Endothelial cell (in vitro differentiated cells): Measurements from ENCODE around the gene FAM193B. TPM values are rescaled to one million over a fixed set of nuclear protein-coding genes. Genes with fewer than 3 reads are reported as not detected.

Experiments
- DNase-seq: peaks from one replicate; pipeline ENCODE4 v3.0.0; 2021; ENCODE audit warnings: low spot score
- H3K27ac Mint-ChIP-seq: one replicate; pipeline ENCODE4 v1.8.0; 2021; ENCODE audit warnings: mixed read lengths, inconsistent platforms; ENCODE audit not compliant: unreplicated experiment
- H3K27me3 Mint-ChIP-seq: one replicate; pipeline ENCODE4 v1.8.0; 2021; ENCODE audit warnings: mild to moderate bottlenecking, moderate library complexity, mixed read lengths, inconsistent platforms; ENCODE audit not compliant: unreplicated experiment
- H3K36me3 Mint-ChIP-seq: one replicate; pipeline ENCODE4 v1.8.0; 2021; ENCODE audit warnings: mild to moderate bottlenecking, low read depth, mixed read lengths, inconsistent platforms; ENCODE audit not compliant: unreplicated experiment
- H3K4me1 Mint-ChIP-seq: one replicate; pipeline ENCODE4 v1.8.0; 2021; ENCODE audit warnings: mild to moderate bottlenecking, mixed read lengths, inconsistent platforms; ENCODE audit not compliant: unreplicated experiment
- H3K4me3 Mint-ChIP-seq: one replicate; pipeline ENCODE4 v1.8.0; 2021; ENCODE audit warnings: mild to moderate bottlenecking, mixed read lengths, inconsistent platforms; ENCODE audit not compliant: unreplicated experiment
- H3K9me3 Mint-ChIP-seq: one replicate; pipeline ENCODE4 v1.8.0; 2021; ENCODE audit warnings: mixed read lengths, inconsistent platforms; ENCODE audit not compliant: unreplicated experiment
- CTCF ChIP-seq: fragments of 200-600 bp; sonication (generic); IDR thresholded peaks from one replicate; pipeline ENCODE4 v1.5.0; 2021; ENCODE audit warnings: antibody characterized with exemption; ENCODE audit not compliant: unreplicated experiment
- total RNA-seq: library from RNA; stranded (reverse); fragmentation: NEBNext Ultra II Directional; extraction: Animal tissue kit (Norgen Biotek cat#: 25700); gene quantifications from one replicate; pipeline ENCODE4 v1.2.1, GENCODE V29; 2021; ENCODE audit not compliant: unreplicated experiment

Gene FAM193B
- total RNA-seq, 1 donor from 2014 or later, result 97.6 TPM

GRCh38 chr5:177484902-177485549 lies 69.3 kb downstream of the FAM193B start:
- Mint-ChIP-seq H3K27ac (peak overlapping the region; percentile 5), H3K27me3 (peaks cover 17% of the 10 kb centered on the region), H3K36me3 (peaks cover 31% of the 10 kb centered on the region), H3K4me3 (peak overlapping the region; percentile 64), H3K4me1 (peaks cover 15% of the 10 kb centered on the region), H3K9me3 (no peaks in the 10 kb centered on the region)
- no peak for DNase-seq
- TF ChIP-seq CTCF, result no peak

- peaks cover 37% of the 10 kb centered on the region for H3K36me3 Mint-ChIP-seq
- DNase-seq, result no peak
- peak overlapping the region; percentile 64 for H3K4me3 Mint-ChIP-seq
- H3K4me1 Mint-ChIP-seq, result peaks cover 21% of the 10 kb centered on the region
- no peaks in the 10 kb centered on the region for H3K9me3 Mint-ChIP-seq
- peaks cover 20% of the 10 kb centered on the region for H3K27me3 Mint-ChIP-seq
- no peak for TF ChIP-seq CTCF
- peak overlapping the region; percentile 5 for H3K27ac Mint-ChIP-seq
These were observed 70.1 kb downstream of the FAM193B start for GRCh38 chr5:177483994-177484901.

- Mint-ChIP-seq H3K4me1 (peaks cover 23% of the 10 kb centered on the region), H3K36me3 (peaks cover 35% of the 10 kb centered on the region), H3K27ac (no peak overlapping the region), H3K27me3 (peaks cover 23% of the 10 kb centered on the region), H3K4me3 (peak overlapping the region; percentile 76), H3K9me3 (no peaks in the 10 kb centered on the region)
- DNase-seq, result no peak
- no peak for TF ChIP-seq CTCF
These were observed 71.3 kb downstream of the FAM193B start for GRCh38 chr5:177483042-177483441.

- no peak for DNase-seq
- H3K27me3 Mint-ChIP-seq, result peaks cover 27% of the 10 kb centered on the region
- no peaks in the 10 kb centered on the region for H3K9me3 Mint-ChIP-seq
- peaks cover 23% of the 10 kb centered on the region for H3K4me1 Mint-ChIP-seq
- H3K4me3 Mint-ChIP-seq, result no peak overlapping the region
- H3K36me3 Mint-ChIP-seq, result peaks cover 32% of the 10 kb centered on the region
- peak overlapping the region; percentile 61 for H3K27ac Mint-ChIP-seq
- no peak for TF ChIP-seq CTCF
These were observed 72.0 kb downstream of the FAM193B start for GRCh38 chr5:177482359-177482795.
